HG02642 (cell line): ENCODE data around the gene NMT2.

Experiments
- ATAC-seq: cut with Tn5 transposase; IDR thresholded peaks from one replicate; pipeline ENCODE4 v1.9.1; 2021; ENCODE audit warnings: mild to moderate bottlenecking; ENCODE audit not compliant: unreplicated experiment, poor library complexity

Gene NMT2

DNA sequence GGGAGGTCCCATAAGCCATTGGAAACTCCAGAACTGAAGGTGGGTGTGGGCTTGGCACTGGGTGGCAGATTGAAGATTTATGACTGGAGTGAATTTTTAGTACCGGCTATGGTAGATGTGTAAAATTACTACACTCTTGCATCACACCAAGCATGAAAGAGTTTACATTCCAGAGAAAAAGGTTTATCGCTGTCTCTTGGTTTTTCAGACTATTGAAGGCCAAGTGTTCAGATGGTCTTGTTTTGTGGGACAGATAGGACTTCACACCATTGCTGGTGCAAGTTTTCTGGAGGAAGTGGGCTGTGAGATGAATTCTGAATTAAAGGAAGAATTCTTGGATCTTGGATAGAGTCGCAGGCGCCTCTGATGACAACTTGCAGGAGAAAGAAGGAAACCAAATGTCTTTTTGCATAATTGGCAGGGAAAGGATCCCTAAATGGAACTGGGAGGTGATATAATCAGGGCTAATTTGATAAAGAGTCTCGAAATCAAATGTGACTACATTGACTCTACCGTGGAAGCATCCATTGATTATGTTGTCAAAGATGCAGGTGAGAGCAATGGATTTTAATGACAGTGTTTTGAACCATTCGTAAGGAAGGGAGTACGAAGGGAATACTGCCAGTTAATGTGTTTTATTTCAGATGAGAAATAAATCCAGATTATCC lies 14.2 kb upstream of the NMT2 start:
- ATAC-seq: no peak

DNA sequence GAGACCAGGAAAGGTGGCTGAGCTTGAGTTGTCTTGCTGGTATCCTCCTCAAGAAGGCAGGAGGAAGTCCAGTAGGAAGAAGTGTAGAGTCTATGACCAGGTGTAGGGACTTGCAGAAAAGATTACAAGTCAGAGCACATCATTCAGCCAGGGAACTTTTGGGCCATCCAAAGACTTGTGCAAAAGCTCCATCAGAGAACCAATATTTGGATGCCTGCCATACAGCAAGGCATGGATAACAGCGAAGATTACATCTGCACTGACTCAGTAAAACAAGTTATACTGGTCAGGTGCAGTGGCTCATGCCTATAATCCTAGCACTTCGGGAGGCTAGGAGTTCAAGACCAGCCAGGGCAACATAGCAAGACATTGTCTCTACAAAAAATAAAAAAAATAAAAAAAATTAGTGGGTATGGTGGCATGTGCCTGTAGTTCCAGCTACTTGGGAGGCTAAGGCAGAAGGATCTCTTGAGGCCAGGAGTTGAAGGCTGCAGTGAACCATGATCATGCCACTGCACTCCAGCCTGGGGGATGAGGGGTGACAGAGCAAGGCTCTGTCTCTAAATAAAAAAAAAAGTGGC lies 13.2 kb upstream of the NMT2 start:
- ATAC-seq: no peak

DNA sequence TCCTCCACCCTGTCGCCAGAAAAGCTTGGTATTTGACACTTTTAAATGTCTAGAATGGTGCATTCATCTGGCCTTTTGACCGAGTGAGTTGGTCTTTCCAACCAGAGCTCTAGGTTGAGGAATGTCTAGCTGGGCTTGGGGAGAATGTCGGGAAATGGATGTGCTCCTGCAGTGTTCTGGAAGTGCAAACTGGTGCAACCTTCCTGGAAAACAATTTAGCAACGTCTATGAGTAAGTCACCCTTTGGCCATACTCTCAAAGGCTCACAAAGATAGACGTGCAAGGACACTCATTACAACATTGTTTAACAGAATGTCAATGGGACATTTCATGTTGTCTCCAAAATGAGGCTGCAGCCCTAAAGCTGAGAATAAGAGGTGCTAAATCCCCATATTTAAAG lies 12.2 kb upstream of the NMT2 start:
- ATAC-seq: no peak

DNA sequence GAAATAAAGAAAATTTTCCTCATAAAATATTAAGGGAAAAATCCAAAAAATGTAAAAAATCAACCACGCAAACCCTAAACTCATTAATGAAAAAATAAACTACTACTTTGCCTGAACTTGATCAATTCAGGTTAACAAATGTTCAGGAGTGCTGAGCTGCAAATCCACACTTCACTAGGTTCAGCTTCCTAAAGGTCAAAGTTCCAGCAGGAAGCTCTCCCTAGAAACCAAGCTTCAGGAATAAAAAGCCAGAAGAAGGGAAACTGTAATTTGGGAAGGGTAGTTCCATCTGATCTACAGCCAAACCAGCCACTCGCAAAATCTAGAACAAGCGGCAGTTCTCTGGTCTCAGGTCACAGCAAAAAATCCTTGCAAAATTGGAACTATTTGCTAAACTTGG lies 7.8 kb upstream of the NMT2 start:
- no peak for ATAC-seq

DNA sequence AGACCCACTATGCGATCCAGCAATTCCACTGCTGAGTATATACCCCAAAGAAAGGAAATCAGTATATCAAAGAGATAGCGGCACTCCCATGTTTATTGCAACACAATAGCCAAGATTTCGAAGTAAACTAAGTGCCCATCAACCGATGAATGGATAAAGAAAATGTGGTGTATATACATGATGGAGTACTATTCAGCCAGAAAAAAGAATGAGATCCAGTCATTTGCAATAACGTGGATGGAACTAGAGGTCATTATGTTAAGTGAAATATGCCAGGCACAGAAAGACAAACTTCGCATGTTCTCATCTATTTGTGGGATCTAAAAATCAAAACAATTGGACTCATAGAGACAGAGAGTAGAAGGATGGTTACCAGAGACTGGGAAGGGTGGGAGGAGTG lies 7.1 kb upstream of the NMT2 start:
- ATAC-seq: no peak

DNA sequence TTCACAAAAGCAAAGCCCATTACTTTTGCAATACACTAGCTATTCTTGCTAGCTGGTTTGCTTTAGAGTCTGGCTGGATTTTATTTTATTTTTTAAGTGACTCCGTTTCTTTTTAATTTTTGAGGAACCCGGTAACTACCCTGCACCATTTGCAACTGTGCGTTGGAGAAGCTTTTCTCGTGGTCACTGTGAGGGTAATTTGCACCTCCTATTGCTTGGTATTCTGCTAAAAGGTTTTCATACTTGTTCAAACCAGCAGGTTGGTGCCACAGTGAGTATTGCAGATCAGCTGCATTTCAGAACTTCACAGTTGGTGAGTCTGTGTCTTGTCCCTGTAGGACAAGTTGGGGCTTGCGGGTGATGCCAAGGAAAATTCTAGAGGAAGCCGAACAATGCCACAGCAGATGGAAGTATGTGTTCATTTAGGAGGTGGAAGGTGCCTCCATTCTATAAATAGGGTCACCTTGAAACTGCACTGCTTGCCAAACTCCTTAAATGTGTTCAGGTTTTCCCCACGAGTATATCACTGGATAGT lies 3.9 kb upstream of the NMT2 start:
- no peak for ATAC-seq

DNA sequence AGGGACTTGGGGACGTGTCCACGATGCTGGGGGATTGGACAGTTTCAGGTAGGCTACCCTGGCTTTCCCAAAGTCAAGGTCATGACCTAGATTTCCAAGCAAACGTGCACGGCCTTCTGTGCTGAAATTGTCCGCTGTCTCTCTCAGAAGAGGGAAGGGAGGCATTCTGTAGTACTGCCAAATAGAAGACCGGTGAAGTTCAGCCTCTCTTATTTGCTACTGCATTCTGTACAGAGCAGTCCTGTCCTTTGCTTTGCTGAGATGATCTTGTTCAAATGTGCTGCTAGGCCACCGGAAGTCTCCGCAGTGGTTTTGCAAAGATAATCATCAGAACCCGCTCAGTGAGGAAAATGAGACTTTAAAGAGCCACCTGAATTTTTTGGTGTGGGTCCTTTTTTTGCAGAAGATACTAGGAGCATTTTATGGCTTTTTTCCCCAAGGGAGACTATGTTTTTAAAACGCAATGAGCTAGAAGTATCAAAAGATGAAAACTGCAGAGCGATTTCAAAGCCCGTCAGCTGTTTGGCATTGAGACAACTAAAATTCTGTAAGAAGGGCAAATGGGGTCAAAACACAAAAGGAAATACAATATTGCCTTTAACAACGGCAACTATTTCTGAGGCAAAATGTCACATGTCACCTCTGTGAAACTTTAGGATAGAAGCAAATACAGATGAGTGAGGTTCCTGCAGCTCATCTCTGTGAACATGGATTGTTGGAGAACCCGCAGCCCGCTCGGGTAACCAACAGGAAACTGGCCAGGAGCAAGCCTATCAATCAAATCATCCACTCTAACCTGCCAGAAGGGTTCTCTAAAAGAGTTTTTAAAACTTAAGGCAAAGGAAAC lies 1.3 kb upstream of the NMT2 start:
- no peak for ATAC-seq

DNA sequence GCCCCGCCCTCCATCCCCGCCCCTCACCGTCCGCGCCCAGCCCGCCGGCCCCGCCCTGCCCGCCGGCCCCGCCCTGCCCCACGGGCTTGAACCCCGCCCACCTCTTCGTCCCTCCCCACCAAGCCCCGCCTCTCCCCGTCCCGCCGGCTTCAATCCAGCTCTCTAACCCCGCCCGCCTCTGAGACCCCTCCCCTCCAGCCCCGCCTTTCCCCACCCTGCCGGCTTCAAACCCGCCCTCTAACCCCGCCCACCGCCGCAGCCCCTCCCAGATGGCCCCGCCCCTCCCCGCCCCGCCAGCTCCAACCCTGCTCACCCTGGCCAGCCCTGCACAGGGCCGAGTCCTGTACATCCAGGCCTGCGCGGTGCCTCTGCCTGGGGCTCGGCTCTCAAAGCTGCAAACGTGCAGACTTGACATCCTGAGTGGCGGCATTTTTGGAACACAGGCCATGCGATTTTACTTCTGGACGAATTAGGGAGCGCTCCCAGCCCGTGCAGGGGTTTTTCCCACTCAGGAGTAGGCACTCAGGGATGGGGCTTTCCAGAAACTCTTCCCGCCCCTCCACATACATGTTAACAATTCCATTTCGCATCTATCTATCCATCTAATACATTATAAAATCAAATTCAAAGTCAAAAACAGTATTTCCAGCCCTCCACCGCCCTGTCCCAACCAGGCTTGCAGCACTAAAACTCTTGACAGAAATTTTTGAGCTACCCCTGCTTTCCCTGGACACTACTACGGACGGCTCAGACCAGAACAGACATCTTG lies 477 bp upstream of the NMT2 start:
- peak; percentile 47 for ATAC-seq

DNA sequence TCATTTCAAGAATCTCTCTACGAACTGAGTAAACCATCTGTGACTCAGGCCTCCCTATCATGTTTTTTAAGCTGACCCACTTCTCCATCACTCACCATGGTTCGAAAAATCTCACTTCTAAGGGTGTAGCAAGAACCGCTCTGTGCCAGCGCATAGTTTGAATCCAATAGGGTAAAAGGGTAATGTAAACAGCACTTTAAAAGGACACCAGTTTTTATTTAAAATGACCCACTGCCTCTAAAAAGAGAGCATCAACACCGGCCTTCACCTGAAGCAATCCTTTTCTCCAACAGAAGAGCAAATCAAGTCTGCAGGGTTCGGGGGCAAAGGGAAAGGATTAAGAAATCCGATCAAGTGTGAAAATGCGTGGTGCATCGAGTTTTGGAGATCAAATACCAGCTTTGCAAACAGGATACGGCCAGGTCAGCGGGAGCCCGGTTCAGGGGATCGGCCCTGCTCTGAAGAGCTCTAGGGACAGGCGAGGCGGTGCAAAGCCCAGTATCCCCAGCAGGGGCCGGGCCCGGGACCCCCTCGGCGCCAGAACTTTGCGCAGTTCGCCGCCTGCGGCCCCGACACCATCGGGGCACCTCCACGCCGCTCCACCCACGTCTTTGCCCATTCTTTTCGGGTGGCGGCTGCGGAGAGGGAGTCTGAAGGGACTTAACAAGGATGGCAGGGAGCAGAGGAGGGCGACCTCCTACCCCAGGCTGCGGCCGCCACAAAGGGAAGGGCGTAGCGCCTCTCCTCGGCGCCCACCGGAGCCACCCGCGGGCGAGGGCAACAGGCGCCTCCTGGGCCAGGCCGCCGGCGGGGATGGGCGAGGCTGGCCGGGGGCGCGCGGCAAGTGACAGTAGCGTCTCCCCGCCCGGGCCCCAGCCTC lies 842 bp downstream of the NMT2 start:
- ATAC-seq: peak; percentile 43

DNA sequence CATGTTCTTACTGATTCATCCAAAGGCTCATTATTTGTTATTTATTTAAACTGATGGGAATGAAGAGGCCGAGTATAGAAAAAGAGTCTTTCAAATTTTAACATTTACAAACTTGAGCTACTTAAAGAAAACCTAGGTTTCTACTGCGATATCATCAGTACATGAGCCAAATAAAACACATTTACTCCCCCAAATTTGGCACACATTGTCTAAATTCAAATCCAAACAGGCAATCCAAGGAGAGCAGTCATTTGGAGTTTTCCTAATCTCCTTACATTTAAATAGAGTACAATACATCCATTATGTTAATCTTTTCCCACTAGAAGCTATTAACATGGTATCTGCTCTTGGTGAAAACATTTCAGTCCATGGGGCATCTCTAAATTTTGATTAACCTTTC lies 2.2 kb downstream of the NMT2 start:
- ATAC-seq: no peak

DNA sequence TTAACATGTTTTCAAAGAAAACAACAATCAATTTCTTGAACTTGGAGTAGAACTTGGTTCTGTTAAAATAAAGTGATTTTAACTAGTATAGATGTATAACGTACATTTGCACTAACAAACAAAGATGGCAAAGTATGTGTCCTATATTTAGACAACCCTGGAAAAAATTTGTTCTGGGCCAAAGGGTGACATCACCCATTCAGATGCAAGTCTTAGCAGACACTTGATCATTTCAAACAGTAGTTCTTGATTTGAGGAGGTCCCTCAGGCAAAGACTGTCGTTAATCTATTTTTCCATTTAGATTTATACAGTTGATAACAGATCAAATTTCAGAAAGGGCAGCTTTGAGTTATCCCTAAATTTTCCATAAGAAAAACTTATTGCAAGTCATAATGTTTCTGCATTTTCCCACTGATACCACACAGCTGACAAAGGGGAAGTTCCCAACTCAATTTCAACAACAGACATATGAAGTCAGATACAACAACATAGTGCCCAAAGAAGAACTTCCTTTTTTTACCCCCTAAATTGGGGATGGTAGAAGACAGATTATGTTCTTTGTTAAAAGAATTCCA lies 5.2 kb downstream of the NMT2 start:
- ATAC-seq: no peak

DNA sequence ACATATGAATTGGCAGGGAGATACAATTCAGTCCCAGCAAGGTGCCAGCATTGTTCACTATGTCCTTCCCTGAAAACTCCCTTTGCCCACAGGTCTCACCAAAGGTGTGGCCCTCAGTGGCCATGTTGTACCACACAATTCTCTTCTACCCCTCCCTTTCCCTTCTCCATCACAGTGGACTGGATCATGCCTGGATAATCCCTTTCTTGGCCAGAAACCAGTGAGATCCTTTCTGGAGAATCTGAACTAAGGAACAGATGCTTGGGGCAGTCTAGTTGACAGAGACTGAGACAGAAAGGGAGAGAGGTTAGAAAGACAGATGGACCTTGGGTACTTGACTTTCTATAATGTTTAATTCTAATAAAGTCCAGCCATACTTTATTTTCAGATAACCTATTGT lies 9.5 kb downstream of the NMT2 start:
- no peak for ATAC-seq

DNA sequence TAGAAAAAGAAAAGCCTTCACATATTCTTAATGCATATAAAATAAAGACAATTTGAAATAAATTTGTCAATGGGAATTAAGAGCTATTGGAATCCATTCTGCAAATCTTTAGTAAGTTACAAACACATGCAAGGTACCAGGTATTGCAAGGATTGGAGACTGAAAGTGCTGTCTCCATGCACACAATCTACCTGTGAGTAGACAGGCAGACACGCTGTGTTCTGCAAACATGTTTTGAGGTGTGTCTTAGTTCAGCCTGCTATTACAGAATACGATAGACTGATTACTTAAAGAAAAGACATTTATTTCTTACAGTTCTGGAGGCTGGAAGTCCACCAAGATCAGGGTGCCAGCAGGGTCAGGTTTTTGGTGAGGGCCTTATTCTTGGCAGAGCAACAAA lies 10.0 kb downstream of the NMT2 start:
- ATAC-seq: no peak

DNA sequence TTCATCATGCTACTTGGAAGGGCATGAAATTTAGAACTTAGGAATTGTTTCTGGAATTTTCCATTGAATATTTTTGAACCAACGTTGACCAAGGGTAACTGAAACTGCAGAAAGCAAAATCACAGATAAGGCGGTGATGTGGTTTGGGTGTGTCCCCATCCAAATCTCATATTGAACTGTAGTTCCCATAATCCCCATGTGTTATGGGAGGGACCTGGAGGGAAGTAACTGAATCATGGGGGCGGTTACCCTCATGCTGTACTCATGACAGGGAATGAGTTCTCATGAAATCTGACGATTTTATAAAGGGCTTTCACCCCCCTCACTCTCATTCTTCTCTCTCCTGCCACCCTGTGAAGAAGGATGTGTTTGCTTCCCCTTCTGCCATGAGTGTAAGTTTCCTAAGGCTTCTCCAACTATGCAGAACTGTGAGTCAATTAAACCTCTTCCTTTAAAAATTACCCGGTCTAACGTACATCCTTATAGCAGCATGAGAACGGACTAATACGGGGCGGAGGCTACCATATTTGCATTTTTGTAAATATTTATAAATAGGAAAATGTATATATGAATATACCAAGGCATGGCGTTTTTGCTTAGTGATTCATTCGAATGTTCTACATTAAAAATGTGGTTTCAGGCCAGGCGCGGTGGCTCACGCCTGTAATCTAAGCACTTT lies 12.4 kb downstream of the NMT2 start:
- no peak for ATAC-seq

DNA sequence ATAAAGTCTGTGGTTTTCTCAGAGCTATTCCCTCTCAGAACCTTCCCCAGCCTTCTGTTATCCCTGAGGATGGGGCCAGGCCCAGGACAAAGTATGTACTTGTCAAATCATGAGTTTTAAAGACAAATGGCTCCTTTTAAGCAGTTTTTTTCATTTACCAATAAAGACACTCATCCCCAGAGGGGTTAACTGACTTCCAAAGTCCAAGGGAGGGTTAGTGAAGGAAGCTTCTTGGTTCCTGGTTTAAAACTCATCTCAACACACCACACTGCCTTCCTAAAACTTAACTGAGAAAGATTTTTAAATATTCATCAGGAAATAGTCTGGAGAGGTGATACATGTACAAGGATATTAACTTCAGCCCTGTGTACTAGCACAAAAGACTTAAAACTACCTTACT lies 15.9 kb downstream of the NMT2 start:
- no peak for ATAC-seq

DNA sequence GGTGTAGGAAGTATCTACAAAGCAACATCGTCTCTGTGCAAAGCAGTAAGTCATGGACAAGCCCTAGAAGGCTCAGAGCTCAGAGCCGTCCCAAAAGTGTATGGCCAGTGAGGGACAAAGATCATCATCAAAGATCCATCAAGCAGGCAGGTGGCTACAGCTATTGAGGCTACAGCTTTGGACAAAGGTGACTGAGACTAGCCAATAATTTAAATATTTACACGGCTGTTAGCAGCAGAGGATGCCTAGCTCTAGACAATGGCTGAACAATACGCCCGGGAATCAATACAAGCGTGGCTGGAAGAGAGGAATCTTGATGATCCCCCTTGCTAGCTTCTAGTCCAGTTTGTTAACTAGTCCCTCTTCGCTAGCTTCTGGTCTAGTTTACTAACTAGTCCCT lies 17.9 kb downstream of the NMT2 start:
- ATAC-seq: no peak

DNA sequence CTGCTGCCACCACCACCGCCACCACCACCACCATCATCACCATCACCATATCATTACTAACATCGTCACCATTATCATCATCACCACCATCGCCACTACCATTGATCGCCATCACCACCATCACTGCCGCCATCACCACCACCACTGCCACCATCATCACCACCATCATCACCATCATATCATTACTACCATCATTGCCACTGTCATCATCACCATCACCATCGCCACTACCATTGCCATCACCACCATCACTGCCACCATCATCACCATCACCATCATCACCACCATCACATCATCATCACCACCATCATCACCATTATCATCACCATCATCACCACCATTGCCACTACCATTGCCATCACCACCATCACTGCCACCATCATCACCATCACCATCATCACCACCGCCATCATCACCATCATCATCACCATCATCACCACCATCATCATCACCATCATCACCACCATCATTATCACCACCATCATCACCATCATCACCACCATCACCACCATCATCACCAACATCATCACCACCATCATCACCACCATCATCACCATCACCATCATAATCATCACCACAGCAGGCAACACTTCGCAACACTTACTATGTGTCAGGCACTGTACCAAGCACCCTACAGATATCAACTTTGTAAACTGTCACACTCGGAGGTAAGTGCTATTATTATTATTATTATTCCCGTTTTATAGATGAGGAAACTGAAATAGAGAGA lies 19.3 kb downstream of the NMT2 start:
- no peak for ATAC-seq
